Testis (tissue), 3 donors: ENCODE measurements around the gene GTSE1. TPM values are rescaled to one million over a fixed set of nuclear protein-coding genes. Genes with fewer than 3 reads are reported as not detected.

Experiments used
- DNase-seq: peaks from one replicate; pipeline ENCODE4 v3.0.0-alpha.2; 2019
- H3K27ac ChIP-seq, 2 donors: fragments of 200-600 bp; sonication (generic); one replicate each; pipeline ENCODE4 v1.5.1; 2019
- H3K27me3 ChIP-seq: fragments of 200-600 bp; sonication (generic); one replicate; pipeline ENCODE4 v1.5.1; 2019
- H3K36me3 ChIP-seq: fragments of 200-600 bp; sonication (generic); one replicate; pipeline ENCODE4 v1.5.1; 2017; ENCODE audit warnings: low read depth; ENCODE audit errors: missing control alignments
- H3K4me1 ChIP-seq: fragments of 200-600 bp; sonication (generic); one replicate; pipeline ENCODE4 v1.5.1; 2019
- H3K4me3 ChIP-seq, 2 donors: fragments of 200-600 bp; sonication (generic); one replicate each; pipeline ENCODE4 v1.5.1; 2017 to 2019
- H3K9me3 ChIP-seq: fragments of 200-600 bp; sonication (generic); one replicate; pipeline ENCODE4 v1.5.1; 2017
- CTCF ChIP-seq, 3 experiments: fragments of 450-650 bp in 2 of 3; fragments of 200-600 bp in 1 of 3; sonication (generic) in 1 of 3; IDR thresholded peaks; one replicate each; pipeline ENCODE4 v1.5.1; 2016 to 2019; ENCODE audit warnings: antibody characterized with exemption in 3 of 3, mild to moderate bottlenecking in 2 of 3, moderate library complexity in 1 of 3
- POLR2A ChIP-seq: fragments of 450-650 bp; IDR thresholded peaks from one replicate; pipeline ENCODE4 v1.6.1; 2017; ENCODE audit warnings: antibody characterized with exemption, mild to moderate bottlenecking, moderate library complexity
- WGBS, 2 donors: methylation state at CpG; one replicate each; pipeline ENCODE4 v1.1.5; 2018; 5-methylcytosine and 5-hydroxymethylcytosine counted together
- intact Hi-C: fragments of 100-400 bp; cut with DNase I; formaldehyde crosslinking; loops from one replicate; pipeline ENCODE4 v1.15.1; 2023; ENCODE audit warnings: low total_unique reads
- polyA plus RNA-seq: library from polyadenylated mRNA; stranded (reverse); fragments of 350-450 nt; fragmentation: Illumina TruSeq; extraction: RNeasy Lipid Tissue Mini Kit (QIAGEN cat#74804); gene quantifications from one replicate; pipeline ENCODE4 v1.2.3, GENCODE V29; 2014; ENCODE audit warnings: low read depth, low replicate concordance; ENCODE audit not compliant: insufficient read depth
- total RNA-seq, 2 donors: library from RNA; depleted of rRNA; stranded (reverse); fragments of >200 nt; gene quantifications; one replicate each; pipeline ENCODE4 v1.2.3, GENCODE V29; 2016

Gene GTSE1
- total and polyA plus RNA-seq, 3 donors from 2014 or later = 9.0 to 22.9 (median 10.0) TPM

- no peak for TF ChIP-seq CTCF (IDR thresholded peaks at IDR 0.05)
- TF ChIP-seq POLR2A = no peak
- Histone ChIP-seq H3K4me3 (no peak overlapping the region), H3K4me1 (peaks cover 12% of the 10 kb centered on the region), H3K36me3 (no peaks in the 10 kb centered on the region), H3K27ac (no peak overlapping the region), H3K9me3 (no peaks in the 10 kb centered on the region), H3K27me3 (no peaks in the 10 kb centered on the region)
- no peak for DNase-seq
- intact Hi-C loops = no loop called here
- WGBS, 2 donors = 84 to 89% methylated on average over 9 of the region's 9 CpGs
These were observed 41.2 kb downstream of the GTSE1 start for GRCh38 chr22:46337870-46338269.

GRCh38 chr22:46338636-46339035 lies 42.0 kb downstream of the GTSE1 start:
- intact Hi-C loops = no loop called here
- Histone ChIP-seq H3K4me1 (peaks cover 12% of the 10 kb centered on the region), H3K4me3 (no peak overlapping the region), H3K27me3 (no peaks in the 10 kb centered on the region), H3K36me3 (no peaks in the 10 kb centered on the region), H3K27ac (no peak overlapping the region), H3K9me3 (no peaks in the 10 kb centered on the region)
- DNase-seq = no peak
- TF ChIP-seq CTCF (IDR thresholded peaks at IDR 0.05) (no peak), POLR2A (no peak)
- WGBS, 2 donors = 85 to 88% methylated on average over 8 of the region's 8 CpGs

GRCh38 chr22:46339956-46340355 lies 43.3 kb downstream of the GTSE1 start:
- intact Hi-C loops = no loop called here
- 90 to 98% methylated on average over 5 of the region's 5 CpGs for WGBS, 2 donors

GRCh38 chr22:46340676-46341075 lies 44.0 kb downstream of the GTSE1 start:
- 88 to 94% methylated on average over 13 of the region's 13 CpGs for WGBS, 2 donors
- H3K36me3 ChIP-seq = no peaks in the 10 kb centered on the region
- no peak overlapping the region for H3K27ac ChIP-seq
- DNase-seq = no peak
- intact Hi-C loops = no loop called here
- H3K4me3 ChIP-seq = no peak overlapping the region
- no peaks in the 10 kb centered on the region for H3K27me3 ChIP-seq
- peaks cover 8% of the 10 kb centered on the region for H3K4me1 ChIP-seq
- TF ChIP-seq POLR2A (no peak), CTCF (IDR thresholded peaks at IDR 0.05) (no peak)
- no peaks in the 10 kb centered on the region for H3K9me3 ChIP-seq

More at GRCh38 chr22:46339956-46340355, 43.3 kb downstream of the GTSE1 start:
- H3K9me3 ChIP-seq = no peaks in the 10 kb centered on the region
- TF ChIP-seq POLR2A (no peak), CTCF (IDR thresholded peaks at IDR 0.05) (no peak)
- no peaks in the 10 kb centered on the region for H3K27me3 ChIP-seq
- no peaks in the 10 kb centered on the region for H3K36me3 ChIP-seq
- no peak for DNase-seq
- no peak overlapping the region for H3K27ac ChIP-seq
- H3K4me1 ChIP-seq = peaks cover 8% of the 10 kb centered on the region
- no peak overlapping the region for H3K4me3 ChIP-seq

GRCh38 chr22:46346680-46347405 lies 50.2 kb downstream of the GTSE1 start:
- Histone ChIP-seq H3K9me3 (no peaks in the 10 kb centered on the region), H3K4me3 (no peak overlapping the region), H3K27ac (no peak overlapping the region), H3K27me3 (no peaks in the 10 kb centered on the region), H3K36me3 (no peaks in the 10 kb centered on the region), H3K4me1 (no peaks in the 10 kb centered on the region)
- TF ChIP-seq CTCF (IDR thresholded peaks at IDR 0.05) (no peak), POLR2A (no peak)
- intact Hi-C loops = no loop called here
- DNase-seq = no peak
- WGBS, 2 donors = 92% methylated on average over 19 of the region's 19 CpGs
